ENCODE data around the gene C1orf52. TPM values are rescaled to one million over a fixed set of nuclear protein-coding genes. Genes with fewer than 3 reads are reported as not detected.

C1orf52 gene
- total and polyA plus RNA-seq, 8 donors: 8.0 to 16.7 (median 10.2) TPM

GRCh38 chr1:85202864-85203255 lies 56.6 kb downstream of the C1orf52 start:
- no peak for ATAC-seq
- 57 to 68% methylated on average over 2 of the region's 2 CpGs for WGBS, 2 donors
- no peaks in the 10 kb centered on the region for H3K9me3 ChIP-seq
- peaks cover 5 to 12% (median 7%) of the 10 kb centered on the region in 3 donors for H3K4me1 ChIP-seq
- no peaks in the 10 kb centered on the region for H3K36me3 ChIP-seq
- no peak for TF ChIP-seq CTCF (IDR thresholded peaks at IDR 0.05)
- intact Hi-C loops (cut with DNase I): loop anchor here in 1 of 3 donors (10.0 kb wide), 1 partner anchor 52 kb away; the partner anchor contains the start of gene C1orf52
- no peak overlapping the region for H3K27ac ChIP-seq
- no peaks in the 10 kb centered on the region for H3K27me3 ChIP-seq
- FAIRE-seq: no peak
- no peak for DNase-seq
- H3K4me3 ChIP-seq: no peak overlapping the region

- ATAC-seq: peak in 3 of 4 donors; percentile 17 to 23 (median 18)
- no peak for DNase-seq
- FAIRE-seq: no peak
- Histone ChIP-seq H3K4me3 (peak overlapping the region; percentile 60 to 94 (median 86)), H3K9me3 (no peaks in the 10 kb centered on the region), H3K36me3 (no peaks in the 10 kb centered on the region), H3K4me1 (peaks cover 6 to 12% (median 7%) of the 10 kb centered on the region in 3 donors), H3K27ac (peak overlapping the region; percentile 96 to 97 (median 97)), H3K27me3 (no peaks in the 10 kb centered on the region)
- intact Hi-C loops (cut with DNase I): loop anchor here in 1 of 3 donors (10.0 kb wide), 1 partner anchor 53 kb away; the partner anchor contains the start of gene C1orf52
- 3 to 6% methylated on average over 14 of the region's 14 CpGs for WGBS, 2 donors
- no peak for TF ChIP-seq CTCF (IDR thresholded peaks at IDR 0.05)
These were observed 57.2 kb downstream of the C1orf52 start for GRCh38 chr1:85202092-85202863.

- Histone ChIP-seq H3K4me1 (peaks cover 6 to 19% (median 13%) of the 10 kb centered on the region in 3 donors), H3K4me3 (peak overlapping the region; percentile 60 to 94 (median 86)), H3K27ac (peak overlapping the region; percentile 96 to 97 (median 97)), H3K36me3 (no peaks in the 10 kb centered on the region), H3K9me3 (no peaks in the 10 kb centered on the region), H3K27me3 (no peaks in the 10 kb centered on the region)
- no peak for TF ChIP-seq CTCF (IDR thresholded peaks at IDR 0.05)
- FAIRE-seq (no peak), ATAC-seq (peak; percentile 78 to 87 (median 85)), DNase-seq (peak; percentile 72 to 89 (median 78))
- WGBS, 2 donors: 1% methylated on average over 66 to 81 of the region's 81 CpGs
- intact Hi-C loops (cut with DNase I): loop anchor here in 1 of 3 donors (10.0 kb wide), 1 partner anchor 53 kb away; the partner anchor contains the start of gene C1orf52
These were observed 57.9 kb downstream of the C1orf52 start for GRCh38 chr1:85201340-85202091.

GRCh38 chr1:85200463-85201339 lies 58.8 kb downstream of the C1orf52 start, which contains the start of gene SYDE2:
TSS of gene SYDE2 (minus strand) at chr1:85201016. CDS start at chr1:85200996, 20 bp downstream.
- intact Hi-C loops (cut with DNase I): loop anchor here in 1 of 3 donors (10.0 kb wide), 1 partner anchor 54 kb away; the partner anchor contains the start of gene C1orf52
- peak within 1 kb of the TSS; percentile 60 to 94 (median 86) for H3K4me3 ChIP-seq
- no peak for FAIRE-seq
- H3K36me3 ChIP-seq: no peaks in the 10 kb centered on the region
- DNase-seq: peak; percentile 81 to 92 (median 86)
- H3K27me3 ChIP-seq: no peaks in the 10 kb centered on the region
- no peak for TF ChIP-seq CTCF (IDR thresholded peaks at IDR 0.05)
- H3K9me3 ChIP-seq: no peaks in the 10 kb centered on the region
- peak within 1 kb of the TSS; percentile 96 to 97 (median 97) for H3K27ac ChIP-seq
- peak; percentile 87 to 92 (median 91) for ATAC-seq
- 0 to 1% methylated on average over 64 to 99 of the region's 99 CpGs for WGBS, 2 donors
- H3K4me1 ChIP-seq: peaks cover 11 to 22% (median 16%) of the 10 kb centered on the region in 3 donors

Other genes starting within 250 kb of the C1orf52 start
- gene MCOLN3, start 211.2 kb downstream of the C1orf52 start, total RNA-seq: 1 to 10 TPM; 3.2 to 8.1 (median 5.2) TPM
- 10 to 100 TPM in 1 of 2 donors, 1 to 10 TPM in 1; 9.5 to 11.2 TPM for gene MCOLN3, start 211.2 kb downstream of the C1orf52 start, polyA plus RNA-seq
- gene SYDE2, start 58.6 kb downstream of the C1orf52 start, total RNA-seq: 1 to 10 TPM; 4.9 to 6.6 (median 5.5) TPM
- 1 to 10 TPM; 1.3 to 1.6 TPM for gene SYDE2, start 58.6 kb downstream of the C1orf52 start, polyA plus RNA-seq
- 10 to 100 TPM in 2 of 6 donors, 1 to 10 TPM in 4; 6.3 to 16.9 (median 8.5) TPM for gene BCL10, start 17.0 kb upstream of the C1orf52 start, total RNA-seq
- 1 to 10 TPM; 3.2 to 4.6 TPM for gene BCL10, start 17.0 kb upstream of the C1orf52 start, polyA plus RNA-seq
- gene DDAH1, start 205.5 kb upstream of the C1orf52 start, total RNA-seq: 10 to 100 TPM; 20.9 to 34.2 (median 23.6) TPM
- 10 to 100 TPM in 1 of 2 donors, 1 to 10 TPM in 1; 8.1 to 11.5 TPM for gene DDAH1, start 205.5 kb upstream of the C1orf52 start, polyA plus RNA-seq

Data from pancreas (tissue), 10 donors.